D721Med (cell line): ENCODE results near the gene NXPH1.
A peak's percentile ranks its signal among the peaks of the same experiment; 100 is the strongest.

Experiments
- DNase-seq: peaks from one replicate; pipeline ENCODE4 v3.0.0; 2011; ENCODE audit warnings: low spot score; ENCODE audit not compliant: insufficient read length
- FAIRE-seq: peaks from 2 replicates; lab custom pipeline; 2011; peaks lifted over from hg19 to GRCh38; lab: Jason Lieb, UNC
- CTCF ChIP-seq: IDR thresholded peaks from 2 replicates; pipeline ENCODE4 v1.5.1; 2012; ENCODE audit warnings: mild to moderate bottlenecking, control low read depth; ENCODE audit not compliant: insufficient read depth; ENCODE audit errors: missing control alignments

The NXPH1 gene

DNA sequence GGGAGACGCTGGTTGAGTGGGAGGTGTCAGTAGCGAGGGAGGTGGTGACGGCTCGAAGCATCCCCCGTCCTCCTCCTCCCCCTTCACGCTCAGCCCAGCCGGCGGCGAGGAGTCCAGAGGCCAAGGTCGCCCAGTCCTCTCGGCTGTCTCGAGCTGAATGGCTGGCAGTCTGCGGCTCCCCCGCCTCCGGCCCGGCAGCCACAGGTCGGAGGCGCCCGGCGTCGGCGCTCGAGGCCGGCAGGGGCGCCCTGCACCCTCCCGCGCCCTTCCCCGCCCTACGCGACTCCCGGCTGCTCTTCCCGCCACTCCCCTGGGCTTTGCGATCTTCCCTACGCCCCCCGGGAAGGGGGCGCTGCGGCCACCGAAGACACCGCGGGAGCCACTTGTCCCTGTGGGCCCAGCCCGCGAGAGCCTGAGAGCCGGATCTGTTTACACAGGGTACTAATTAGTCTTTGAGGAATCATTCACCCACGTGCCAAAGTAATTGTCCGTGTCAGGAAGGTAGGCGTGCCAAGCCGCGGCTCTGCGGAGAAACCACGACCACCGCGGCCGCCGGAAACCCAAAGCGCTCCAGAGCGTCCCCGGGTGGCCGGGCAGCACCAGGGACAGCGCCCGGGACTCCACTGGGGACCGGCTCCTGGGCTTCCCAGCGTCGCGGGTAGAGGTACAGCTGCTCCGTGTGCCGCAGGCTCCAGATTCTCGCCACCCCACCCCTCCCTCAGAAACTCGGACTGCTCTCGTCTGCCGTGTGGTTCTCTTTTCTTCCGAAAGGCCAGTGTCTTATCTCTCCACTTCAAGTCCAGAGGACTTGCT lies at the start of gene NXPH1:
NXPH1 (plus strand) TSS at position 133 of the 813 bp plus-strand sequence.
- FAIRE-seq (no peak), DNase-seq (peak; percentile 44)
- TF ChIP-seq CTCF = peak; percentile 18

DNA sequence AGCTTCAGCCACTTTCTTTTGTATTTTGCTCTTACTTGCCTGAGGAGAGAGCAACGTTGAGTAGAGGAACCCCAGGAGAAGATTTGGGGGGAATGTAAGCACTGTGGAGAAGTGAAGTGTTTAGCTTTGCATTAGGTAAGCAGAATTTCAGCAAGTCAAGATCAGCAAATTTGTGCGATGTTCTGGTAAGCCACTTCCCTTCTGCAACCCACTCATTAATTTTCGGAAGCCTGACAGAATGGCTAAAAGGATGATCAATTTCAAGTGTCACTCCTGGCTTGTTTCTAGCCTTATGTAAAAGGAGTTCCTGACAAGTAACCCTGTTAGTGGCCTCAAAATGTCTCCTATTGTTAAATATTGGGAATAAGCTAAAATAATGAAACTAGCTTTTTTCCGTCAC lies 48.5 kb upstream of the NXPH1 start:
- no peak for FAIRE-seq
- no peak for DNase-seq
- TF ChIP-seq CTCF = no peak

GRCh38 chr7:8386926-8387550 lies 46.4 kb upstream of the NXPH1 start:
- FAIRE-seq = no peak
- TF ChIP-seq CTCF = no peak
- DNase-seq = peak; percentile 15

DNA sequence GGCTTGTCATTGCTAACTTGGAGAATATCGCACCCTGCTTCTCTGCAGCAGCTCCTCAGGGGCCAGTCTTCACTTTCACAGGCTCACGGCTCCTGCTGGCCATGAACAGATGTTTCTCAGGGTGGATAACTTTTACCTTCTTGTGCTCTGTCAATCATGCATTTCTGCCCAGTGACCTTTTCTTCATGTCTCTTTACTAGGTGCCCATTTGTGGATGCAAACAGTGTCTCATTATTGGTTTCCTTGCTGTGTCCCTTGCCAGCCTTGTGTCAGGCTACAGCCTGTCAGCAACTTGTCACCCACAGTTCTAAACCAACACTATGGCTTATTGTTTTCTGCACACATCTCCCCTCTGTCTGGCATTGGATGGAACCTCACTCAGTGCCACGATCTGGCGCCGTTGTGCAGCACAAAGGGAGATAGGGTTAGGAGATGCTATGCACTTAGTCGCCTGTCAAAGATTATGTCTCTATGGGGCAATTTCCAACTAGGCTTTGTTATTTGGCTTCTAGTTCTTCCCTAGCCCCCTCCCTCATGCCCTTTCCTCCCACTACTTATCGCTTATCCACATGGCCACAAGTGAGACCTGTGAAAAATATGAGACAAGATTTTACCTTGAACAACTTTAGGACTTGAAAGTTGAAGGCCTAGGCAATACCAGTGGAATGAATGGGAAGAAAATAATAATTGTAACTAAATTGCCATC lies 45.7 kb upstream of the NXPH1 start:
- no peak for DNase-seq
- FAIRE-seq = no peak
- TF ChIP-seq CTCF = no peak

DNA sequence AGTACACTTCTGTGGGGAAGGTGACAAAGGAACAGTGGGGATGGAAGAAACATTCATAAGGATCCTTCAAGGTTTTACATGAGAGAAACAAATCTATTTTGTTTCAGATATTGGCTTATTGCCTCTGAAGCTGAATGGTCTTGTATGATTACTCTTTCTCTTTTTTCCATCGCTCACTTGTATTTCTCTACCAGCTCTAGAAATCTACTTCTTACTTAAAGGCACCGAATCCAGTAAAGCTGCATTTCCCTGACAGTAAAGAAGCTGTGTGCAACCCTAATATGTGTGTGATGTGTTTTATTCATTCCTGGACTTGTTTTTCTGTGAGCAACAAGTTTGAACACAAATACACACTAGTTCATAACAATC lies 45.2 kb upstream of the NXPH1 start:
- TF ChIP-seq CTCF = no peak
- DNase-seq (no peak), FAIRE-seq (no peak)

DNA sequence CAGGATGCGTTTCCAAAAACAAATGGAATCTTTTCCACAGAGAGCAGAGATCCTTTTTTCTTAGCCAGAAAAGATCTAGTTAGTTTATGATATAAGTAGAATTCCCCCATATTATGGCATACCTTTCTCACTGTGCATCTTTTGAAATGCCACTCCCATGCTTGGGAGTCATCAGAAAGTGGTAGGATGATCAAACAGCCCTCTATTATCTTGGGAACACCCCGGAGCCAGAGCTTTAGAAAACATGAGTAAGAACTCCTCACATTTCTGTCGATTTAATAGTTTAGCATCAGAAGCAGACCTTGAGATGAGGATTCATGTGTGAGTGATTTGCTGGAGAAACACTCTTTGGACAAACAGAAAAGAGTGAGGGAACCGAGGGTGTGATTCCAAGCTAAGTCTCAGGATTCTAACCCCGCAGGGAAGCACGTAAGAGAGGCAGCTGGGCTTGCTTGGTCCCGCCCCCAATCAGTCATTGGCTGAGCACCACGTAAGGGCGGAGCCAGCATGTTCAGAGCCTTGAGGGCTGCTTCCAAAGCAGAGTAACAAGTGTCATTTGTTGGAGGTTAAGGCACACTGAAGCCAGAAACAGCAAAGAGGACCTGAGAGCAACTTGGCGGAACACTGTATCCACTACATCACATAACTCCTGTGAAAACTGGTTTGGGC lies 43.7 kb upstream of the NXPH1 start:
- no peak for TF ChIP-seq CTCF
- no peak for DNase-seq
- FAIRE-seq = no peak
